Endodermal cell (in vitro differentiated cells): ENCODE results near the gene MARF1. TPM values are rescaled to one million over a fixed set of nuclear protein-coding genes. Genes with fewer than 3 reads are reported as not detected.

Experiments
- DNase-seq: peaks from one replicate; pipeline ENCODE4 v3.0.0-alpha.2; 2017
- H3K27ac ChIP-seq: 2 replicates; pipeline ENCODE4 v1.5.1; 2013; ENCODE audit warnings: mild to moderate bottlenecking, low read depth, low read length, moderate library complexity
- H3K27me3 ChIP-seq: 2 replicates; pipeline ENCODE4 v1.6.1; 2013; ENCODE audit warnings: mild to moderate bottlenecking, low read length, moderate library complexity; ENCODE audit not compliant: insufficient read depth, control insufficient read depth, poor library complexity, severe bottlenecking
- H3K36me3 ChIP-seq: 2 replicates; pipeline ENCODE4 v1.7.0; 2013; ENCODE audit warnings: mild to moderate bottlenecking, low read length, moderate library complexity; ENCODE audit not compliant: control insufficient read depth, insufficient read depth
- H3K4me1 ChIP-seq: one replicate; pipeline ENCODE4 v1.7.0; 2013; ENCODE audit warnings: low read length; ENCODE audit not compliant: control insufficient read depth, insufficient read depth
- H3K4me3 ChIP-seq: 2 replicates; pipeline ENCODE4 v1.5.1; 2013; ENCODE audit warnings: mild to moderate bottlenecking, low read length, moderate library complexity
- H3K9ac ChIP-seq: 2 replicates; pipeline ENCODE4 v1.6.1; 2013; ENCODE audit warnings: mild to moderate bottlenecking, low read length, moderate library complexity; ENCODE audit not compliant: poor library complexity, severe bottlenecking; ENCODE audit errors: extremely low read depth
- H3K9me3 ChIP-seq: 2 replicates; pipeline ENCODE4 v1.6.1; 2013; ENCODE audit warnings: mild to moderate bottlenecking, low read length, moderate library complexity; ENCODE audit not compliant: control insufficient read depth
- H3K27ac Mint-ChIP-seq: 2 replicates; pipeline ENCODE4 v1.8.0; 2020; ENCODE audit warnings: mixed read lengths
- H3K27me3 Mint-ChIP-seq: 2 replicates; pipeline ENCODE4 v1.8.0; 2021; ENCODE audit warnings: mild to moderate bottlenecking, mixed read lengths; ENCODE audit not compliant: insufficient read depth
- H3K36me3 Mint-ChIP-seq: 2 replicates; pipeline ENCODE4 v1.8.0; 2020; ENCODE audit warnings: low read depth, mixed read lengths
- H3K4me1 Mint-ChIP-seq: 2 replicates; pipeline ENCODE4 v1.8.0; 2020; ENCODE audit warnings: mixed read lengths
- H3K4me3 Mint-ChIP-seq: 2 replicates; pipeline ENCODE4 v1.8.0; 2020; ENCODE audit warnings: mild to moderate bottlenecking, moderate library complexity, mixed read lengths
- H3K9me3 Mint-ChIP-seq: 2 replicates; pipeline ENCODE4 v1.8.0; 2020; ENCODE audit warnings: mild to moderate bottlenecking, mixed read lengths
- CTCF ChIP-seq: fragments of 200-600 bp; sonication (generic); conservative IDR thresholded peaks from 2 replicates; pipeline ENCODE4 v1.5.0; 2021; ENCODE audit warnings: antibody characterized with exemption, mild to moderate bottlenecking
- WGBS, 2 experiments: methylation state at CpG; one replicate each; pipeline versions ENCODE4 v1.1.5 to v1.1.7; 2013; ENCODE audit warnings: missing lambda C conversion rate in 2 of 2, mixed read lengths in 1 of 2; ENCODE audit not compliant: insufficient coverage in 1 of 2, insufficient read length in 1 of 2; 5-methylcytosine and 5-hydroxymethylcytosine counted together
- total RNA-seq, 2 donors: library from RNA; stranded (reverse); fragmentation: NEBNext Ultra II Directional in 1 of 2; extraction: Animal tissue kit (Norgen Biotek cat#: 25700) in 1 of 2; gene quantifications; 2 replicates in 1 of 2; 3 replicates in 1 of 2; pipeline ENCODE4 v1.2.1, GENCODE V29; 2021

The MARF1 gene
- total RNA-seq, 2 donors from 2014 or later: 39.3 to 39.6 TPM

GRCh38 chr16:15690296-15690695 is 47.3 kb upstream of the MARF1 start:
- H3K36me3 ChIP-seq: peaks cover 69% of the 10 kb centered on the region
- Mint-ChIP-seq H3K4me3 (no peak overlapping the region), H3K27me3 (no peaks in the 10 kb centered on the region), H3K4me1 (no peaks in the 10 kb centered on the region), H3K27ac (no peak overlapping the region), H3K36me3 (peaks cover 68% of the 10 kb centered on the region), H3K9me3 (no peaks in the 10 kb centered on the region)
- no peak for DNase-seq
- no peak overlapping the region for H3K27ac ChIP-seq
- no peak overlapping the region for H3K9ac ChIP-seq
- WGBS, 2 experiments: 91 to 95% methylated on average over 2 to 3 of the region's 3 CpGs
- no peak for TF ChIP-seq CTCF
- no peaks in the 10 kb centered on the region for H3K4me1 ChIP-seq
- no peaks in the 10 kb centered on the region for H3K9me3 ChIP-seq
- H3K4me3 ChIP-seq: no peak overlapping the region
- no peaks in the 10 kb centered on the region for H3K27me3 ChIP-seq

GRCh38 chr16:15689290-15689689 is 46.3 kb upstream of the MARF1 start:
- Histone ChIP-seq H3K9me3 (no peaks in the 10 kb centered on the region), H3K4me1 (no peaks in the 10 kb centered on the region), H3K27ac (no peak overlapping the region), H3K27me3 (no peaks in the 10 kb centered on the region), H3K36me3 (peaks cover 70% of the 10 kb centered on the region), H3K4me3 (no peak overlapping the region), H3K9ac (no peak overlapping the region)
- Mint-ChIP-seq H3K27me3 (no peaks in the 10 kb centered on the region), H3K36me3 (peaks cover 65% of the 10 kb centered on the region), H3K27ac (no peak overlapping the region), H3K9me3 (no peaks in the 10 kb centered on the region), H3K4me3 (no peak overlapping the region), H3K4me1 (no peaks in the 10 kb centered on the region)
- WGBS, 2 experiments: 92 to 100% methylated on average over 1 to 3 of the region's 3 CpGs
- no peak for TF ChIP-seq CTCF
- DNase-seq: no peak

- no peaks in the 10 kb centered on the region for H3K4me1 Mint-ChIP-seq
- no peak overlapping the region for H3K27ac Mint-ChIP-seq
- Histone ChIP-seq H3K4me3 (no peak overlapping the region), H3K9me3 (no peaks in the 10 kb centered on the region), H3K9ac (no peak overlapping the region), H3K27me3 (no peaks in the 10 kb centered on the region), H3K27ac (no peak overlapping the region), H3K4me1 (no peaks in the 10 kb centered on the region), H3K36me3 (peaks cover 56% of the 10 kb centered on the region)
- no peak for TF ChIP-seq CTCF
- no peak overlapping the region for H3K4me3 Mint-ChIP-seq
- no peaks in the 10 kb centered on the region for H3K9me3 Mint-ChIP-seq
- peaks cover 49% of the 10 kb centered on the region for H3K36me3 Mint-ChIP-seq
- 93 to 100% methylated on average over 1 to 2 of the region's 2 CpGs for WGBS, 2 experiments
- no peak for DNase-seq
- H3K27me3 Mint-ChIP-seq: no peaks in the 10 kb centered on the region
These were observed 43.3 kb upstream of the MARF1 start for GRCh38 chr16:15686287-15686686.
